Endothelial cell of umbilical vein (primary cell): ENCODE results near the gene EFHB. TPM values are rescaled to one million over a fixed set of nuclear protein-coding genes. Genes with fewer than 3 reads are reported as not detected.

Experiments used
- BruUV-seq: library from RNA; stranded (reverse); fragments of 400-500 nt; replicated peaks from 2 replicates; lab custom pipeline; 2021; lab: Mats Ljungman, UMichigan
- CTCF ChIA-PET: fragments of 300-600, 350-600 bp; sonication (Branson Sonifier 250); formaldehyde crosslinking; loops from one replicate; lab custom pipeline; 2021; ENCODE audit warnings: antibody characterized with exemption, inconsistent platforms; lab: Charles Lee
- POLR2A ChIA-PET: fragments of 300-600, 350-600 bp; sonication (Branson Sonifier 250); formaldehyde crosslinking; loops from one replicate; lab custom pipeline; 2021; ENCODE audit warnings: antibody characterized with exemption, inconsistent platforms; lab: Charles Lee
- DNase-seq: peaks from one replicate; pipeline ENCODE4 v3.0.0-alpha.2; 2011; ENCODE audit warnings: low read depth, low spot score
- FAIRE-seq: peaks from 2 replicates; lab custom pipeline; 2011; peaks lifted over from hg19 to GRCh38; lab: Jason Lieb, UNC
- H2AFZ ChIP-seq: 2 replicates; pipeline ENCODE4 v1.6.0; 2012; ENCODE audit warnings: low read depth, low read length, control low read depth, inconsistent platforms
- H3K27ac ChIP-seq: 2 replicates; pipeline ENCODE4 v1.5.1; 2011; ENCODE audit warnings: low read depth, mild to moderate bottlenecking, control low read depth, low read length, moderate library complexity; ENCODE audit not compliant: insufficient read depth
- H3K27me3 ChIP-seq, 2 experiments: 2 replicates each; pipeline versions ENCODE4 v1.6.0 to v1.6.1; 2011; ENCODE audit warnings: low read length in 2 of 2, mixed read lengths in 1 of 2; ENCODE audit not compliant: control insufficient read depth in 2 of 2, insufficient read depth in 2 of 2
- H3K36me3 ChIP-seq, 2 experiments: 2 replicates in 1 of 2; 3 replicates in 1 of 2; pipeline ENCODE4 v1.5.1; 2011; ENCODE audit warnings: low read length in 2 of 2, mild to moderate bottlenecking in 1 of 2, moderate library complexity in 1 of 2; ENCODE audit not compliant: control insufficient read depth in 2 of 2, insufficient read depth in 2 of 2; ENCODE audit errors: extremely low read depth in 1 of 2
- H3K4me1 ChIP-seq: 3 replicates; pipeline ENCODE4 v1.5.1; 2011; ENCODE audit warnings: mild to moderate bottlenecking, low read length; ENCODE audit not compliant: control insufficient read depth, insufficient read depth; ENCODE audit errors: extremely low read depth
- H3K4me2 ChIP-seq: 2 replicates; pipeline ENCODE4 v1.6.1; 2011; ENCODE audit warnings: low read length, control low read depth, mixed read lengths; ENCODE audit not compliant: insufficient read depth
- H3K4me3 ChIP-seq, 3 experiments: fragments of 200-600 bp in 1 of 3; sonication (generic), shearing (Covaris generic) in 1 of 3; replicated peaks in 1 of 3; 2 replicates each; pipeline ENCODE4 v1.5.1; 2011 to 2016; ENCODE audit warnings: control low read depth in 3 of 3, low read length in 3 of 3, mild to moderate bottlenecking in 2 of 3, inconsistent platforms in 1 of 3, low read depth in 1 of 3, moderate library complexity in 1 of 3; ENCODE audit not compliant: insufficient read depth in 1 of 3
- H3K79me2 ChIP-seq: 2 replicates; pipeline ENCODE4 v1.6.0; 2012; ENCODE audit warnings: low read length, inconsistent platforms; ENCODE audit not compliant: control insufficient read depth, insufficient read depth
- H3K9ac ChIP-seq: replicated peaks from 2 replicates; pipeline ENCODE3; 2011; ENCODE audit warnings: low read length, control low read depth; ENCODE audit not compliant: insufficient read depth; ENCODE audit errors: extremely low read depth
- H3K9me1 ChIP-seq: replicated peaks from 3 replicates; pipeline ENCODE4 v1.6.0; 2011; ENCODE audit warnings: mild to moderate bottlenecking, low read length; ENCODE audit not compliant: control insufficient read depth, insufficient read depth; ENCODE audit errors: extremely low read depth
- H3K9me3 ChIP-seq: replicated peaks from 2 replicates; pipeline ENCODE4 v1.5.1; 2012; ENCODE audit warnings: low read length, inconsistent platforms; ENCODE audit not compliant: control insufficient read depth, insufficient read depth
- H4K20me1 ChIP-seq: replicated peaks from 2 replicates; pipeline ENCODE3; 2011; ENCODE audit warnings: mild to moderate bottlenecking, low read length; ENCODE audit not compliant: control insufficient read depth, insufficient read depth; ENCODE audit errors: extremely low read depth
- EZH2 ChIP-seq: IDR thresholded peaks from 2 replicates; pipeline ENCODE4 v1.6.1; 2012; ENCODE audit warnings: borderline replicate concordance, low read depth, mild to moderate bottlenecking, moderate library complexity, low read length, inconsistent platforms; ENCODE audit not compliant: severe bottlenecking
- FOS ChIP-seq: IDR thresholded peaks from 2 replicates; pipeline ENCODE4 v1.6.1; 2011; ENCODE audit warnings: mild to moderate bottlenecking, low read length, moderate library complexity, borderline replicate concordance; ENCODE audit not compliant: insufficient read depth
- GATA2 ChIP-seq: IDR thresholded peaks from 2 replicates; pipeline ENCODE4 v1.7.0; 2011; ENCODE audit warnings: low read depth, mild to moderate bottlenecking, moderate library complexity, mixed read lengths, low read length; ENCODE audit not compliant: insufficient read length, insufficient read depth
- JUN ChIP-seq: IDR thresholded peaks from 2 replicates; pipeline ENCODE4 v1.6.1; 2011; ENCODE audit warnings: borderline replicate concordance, low read depth; ENCODE audit not compliant: insufficient read length, insufficient read depth
- MYC ChIP-seq: IDR thresholded peaks from one replicate; pipeline ENCODE4 v1.6.1; 2011; ENCODE audit warnings: mild to moderate bottlenecking, low read depth, low read length
- POLR2A ChIP-seq: IDR thresholded peaks from 2 replicates; pipeline ENCODE4 v1.6.1; 2012; ENCODE audit warnings: low read depth, mild to moderate bottlenecking, control low read depth, low read length
- POLR2AphosphoS5 ChIP-seq: IDR thresholded peaks from 2 replicates; pipeline ENCODE4 v1.6.1; 2012; ENCODE audit warnings: low read depth, mild to moderate bottlenecking, control low read depth, low read length, moderate library complexity; ENCODE audit not compliant: insufficient read depth
- dilution Hi-C: fragments of 300-500 bp; cut with MboI; formaldehyde crosslinking; loops from one replicate; pipeline ENCODE4 v1.15.0; 2019; ENCODE audit warnings: low sequenced_read_pairs; ENCODE audit not compliant: extremely low pct_ligation_motif_present
- intact Hi-C: fragments of 100-400 bp; cut with micrococcal nuclease; formaldehyde crosslinking; loops from one replicate; pipeline ENCODE4 v1.10.0; 2022
- polyA plus RNA-seq, 4 experiments: library from polyadenylated mRNA; depleted of rRNA in 3 of 4; stranded (reverse) in 3 of 4; unstranded in 1 of 4; fragments of >200 nt; gene quantifications; 2 replicates each; pipeline versions ENCODE4 v1.2.1 to v1.2.3, GENCODE V29; 2011 to 2012; ENCODE audit warnings: missing spikeins in 1 of 4
- total RNA-seq: library from RNA; stranded (reverse); gene quantifications from 2 replicates; pipeline ENCODE4 v1.2.3, GENCODE V29; 2021
- TF ChIP-seq, protein P1 (sequence below), 2 donors: IDR thresholded peaks; 1 replicate in 1 of 2; 2 replicates in 1 of 2; pipeline ENCODE4 v1.5.1; 2011; ENCODE audit warnings: low read length in 2 of 2, mild to moderate bottlenecking in 2 of 2, moderate library complexity in 2 of 2, control low read depth in 1 of 2, inconsistent platforms in 1 of 2, low read depth in 1 of 2; ENCODE audit not compliant: insufficient read depth in 1 of 2; ENCODE audit errors: extremely low read depth in 1 of 2
- TF ChIP-seq, protein P2 (sequence below): IDR thresholded peaks from 2 replicates; pipeline ENCODE4 v1.6.1; 2011; ENCODE audit not compliant: insufficient read depth, insufficient read length

Gene EFHB
- total and polyA plus RNA-seq, 2 donors (not counting 3 experiments of a cell fraction or from before 2014, with no cell fraction given), result 0.82 TPM; not detected in 1

GRCh38 chr3:19877656-19878055, 56.4 kb downstream of the EFHB start:
- no peaks in the 10 kb centered on the region for H4K20me1 ChIP-seq
- dilution Hi-C loops, result no loop called here
- POLR2A ChIA-PET, result no interaction called here
- DNase-seq (no peak), FAIRE-seq (no peak)
- no peaks in the 10 kb centered on the region for H3K4me1 ChIP-seq
- BruUV-seq, result no TSS peak
- TF ChIP-seq FOS, result no peak
- no peak for TF ChIP-seq POLR2A
- TF ChIP-seq MYC, result no peak
- TF ChIP-seq JUN, result no peak
- TF ChIP-seq EZH2, result no peak
- TF ChIP-seq, protein P1, sequence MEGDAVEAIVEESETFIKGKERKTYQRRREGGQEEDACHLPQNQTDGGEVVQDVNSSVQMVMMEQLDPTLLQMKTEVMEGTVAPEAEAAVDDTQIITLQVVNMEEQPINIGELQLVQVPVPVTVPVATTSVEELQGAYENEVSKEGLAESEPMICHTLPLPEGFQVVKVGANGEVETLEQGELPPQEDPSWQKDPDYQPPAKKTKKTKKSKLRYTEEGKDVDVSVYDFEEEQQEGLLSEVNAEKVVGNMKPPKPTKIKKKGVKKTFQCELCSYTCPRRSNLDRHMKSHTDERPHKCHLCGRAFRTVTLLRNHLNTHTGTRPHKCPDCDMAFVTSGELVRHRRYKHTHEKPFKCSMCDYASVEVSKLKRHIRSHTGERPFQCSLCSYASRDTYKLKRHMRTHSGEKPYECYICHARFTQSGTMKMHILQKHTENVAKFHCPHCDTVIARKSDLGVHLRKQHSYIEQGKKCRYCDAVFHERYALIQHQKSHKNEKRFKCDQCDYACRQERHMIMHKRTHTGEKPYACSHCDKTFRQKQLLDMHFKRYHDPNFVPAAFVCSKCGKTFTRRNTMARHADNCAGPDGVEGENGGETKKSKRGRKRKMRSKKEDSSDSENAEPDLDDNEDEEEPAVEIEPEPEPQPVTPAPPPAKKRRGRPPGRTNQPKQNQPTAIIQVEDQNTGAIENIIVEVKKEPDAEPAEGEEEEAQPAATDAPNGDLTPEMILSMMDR (IDR thresholded peaks at IDR 0.05; ENCODE audit: extremely low read depth in 1 of 2, insufficient read depth in 1 of 2, low read depth in 1 of 2, low read length in 2 of 2), result no peak
- TF ChIP-seq GATA2, result no peak
- no peak for TF ChIP-seq POLR2AphosphoS5
- TF ChIP-seq, protein P2, sequence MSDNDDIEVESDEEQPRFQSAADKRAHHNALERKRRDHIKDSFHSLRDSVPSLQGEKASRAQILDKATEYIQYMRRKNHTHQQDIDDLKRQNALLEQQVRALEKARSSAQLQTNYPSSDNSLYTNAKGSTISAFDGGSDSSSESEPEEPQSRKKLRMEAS, result no peak
- H3K9me1 ChIP-seq, result no peaks in the 10 kb centered on the region
- CTCF ChIA-PET, result interaction anchor here (1.5 to 3.0 kb wide), 3 partner anchors 8 to 11 kb away, joined by 3 to 17 read pairs (median 3); no protein-coding TSS in a partner anchor
- H3K4me3 ChIP-seq, result no peak overlapping the region
- H3K9me3 ChIP-seq, result no peaks in the 10 kb centered on the region
- H2AFZ ChIP-seq, result no peak overlapping the region
- no peaks in the 10 kb centered on the region for H3K27me3 ChIP-seq
- no peak overlapping the region for H3K9ac ChIP-seq
- no peak overlapping the region for H3K4me2 ChIP-seq
- intact Hi-C loops, result no loop called here
- H3K79me2 ChIP-seq, result no peaks in the 10 kb centered on the region
- no peak overlapping the region for H3K27ac ChIP-seq
- H3K36me3 ChIP-seq, result no peaks in the 10 kb centered on the region
